SK-N-SH (cell line): ENCODE data around the gene MALL. TPM values are rescaled to one million over a fixed set of nuclear protein-coding genes. Genes with fewer than 3 reads are reported as not detected.

Source experiments
- CTCF ChIA-PET: fragments of 300-600, 350-600 bp; formaldehyde crosslinking; extraction: SDS; loops from one replicate; lab custom pipeline; 2021; lab: Yijun Ruan, JAX
- POLR2A ChIA-PET: fragments of 350-600 bp; sonication (Branson Sonifier 250); formaldehyde crosslinking; extraction: SDS; loops from one replicate; lab custom pipeline; 2020; ENCODE audit warnings: antibody characterized with exemption, inconsistent platforms; lab: Yijun Ruan, JAX
- DNase-seq: peaks from one replicate; pipeline ENCODE4 v3.0.0; 2012
- H2AFZ ChIP-seq: fragments of 200-600 bp; sonication (generic); 2 replicates; pipeline ENCODE4 v1.8.1; 2016; ENCODE audit warnings: antibody characterized with exemption, mild to moderate bottlenecking, low read depth
- H3F3A ChIP-seq: fragments of 200-600 bp; sonication (generic); replicated peaks from 2 replicates; pipeline ENCODE3; 2016; ENCODE audit warnings: antibody characterized with exemption, mild to moderate bottlenecking; ENCODE audit not compliant: insufficient read depth
- H3K27ac ChIP-seq, 2 experiments: fragments of 200-500 bp in 1 of 2; fragments of 200-600 bp in 1 of 2; sonication (Bioruptor generic) in 1 of 2; sonication (generic), shearing (Covaris generic) in 1 of 2; 2 replicates each; pipeline versions ENCODE4 v1.5.1 to v1.6.1; 2014 to 2016; ENCODE audit warnings: low read depth in 2 of 2, inconsistent platforms in 1 of 2, low read length in 1 of 2, mild to moderate bottlenecking in 1 of 2, mixed read lengths in 1 of 2
- H3K27me3 ChIP-seq: fragments of 200-600 bp; sonication (generic), shearing (Covaris generic); 2 replicates; pipeline ENCODE4 v1.6.1; 2016; ENCODE audit warnings: mixed run types; ENCODE audit not compliant: insufficient read depth
- H3K36me3 ChIP-seq, 2 experiments: fragments of 200-500 bp in 1 of 2; fragments of 200-600 bp in 1 of 2; sonication (Bioruptor generic) in 1 of 2; sonication (generic) in 1 of 2; replicated peaks in 1 of 2; 2 replicates each; pipeline versions ENCODE3 to v1.5.1; 2014 to 2016; ENCODE audit warnings: low read length in 1 of 2, mild to moderate bottlenecking in 1 of 2; ENCODE audit not compliant: insufficient read depth in 2 of 2, control insufficient read depth in 1 of 2
- H3K4me1 ChIP-seq, 2 experiments: fragments of 200-500 bp in 1 of 2; fragments of 200-600 bp in 1 of 2; sonication (Bioruptor generic) in 1 of 2; sonication (generic), shearing (Covaris generic) in 1 of 2; 2 replicates each; pipeline versions ENCODE4 v1.5.1 to v1.6.1; 2014 to 2016; ENCODE audit warnings: low read depth in 1 of 2, low read length in 1 of 2, mixed run types in 1 of 2; ENCODE audit not compliant: insufficient read depth in 2 of 2, control insufficient read depth in 1 of 2
- H3K4me2 ChIP-seq: fragments of 200-600 bp; sonication (generic), shearing (Covaris generic); 2 replicates; pipeline ENCODE4 v1.6.1; 2017; ENCODE audit warnings: mixed run types
- H3K4me3 ChIP-seq, 2 experiments: fragments of 200-500 bp in 1 of 2; fragments of 200-600 bp in 1 of 2; sonication (Bioruptor generic) in 1 of 2; sonication (generic), shearing (Covaris generic) in 1 of 2; 2 replicates each; pipeline versions ENCODE4 v1.5.1 to v1.8.1; 2014 to 2016; ENCODE audit warnings: low read depth in 2 of 2, inconsistent platforms in 1 of 2, low read length in 1 of 2, mild to moderate bottlenecking in 1 of 2, mixed read lengths in 1 of 2, moderate library complexity in 1 of 2
- H3K79me2 ChIP-seq: fragments of 200-600 bp; sonication (generic); 2 replicates; pipeline ENCODE4 v1.8.1; 2017; ENCODE audit warnings: mild to moderate bottlenecking; ENCODE audit not compliant: insufficient read depth
- H3K9ac ChIP-seq: fragments of 200-600 bp; sonication (generic); 2 replicates; pipeline ENCODE4 v1.6.1; 2017; ENCODE audit warnings: mixed run types
- H3K9me2 ChIP-seq: fragments of 200-600 bp; sonication (generic); 2 replicates; pipeline ENCODE4 v1.6.1; 2017; ENCODE audit warnings: mixed run types
- H3K9me3 ChIP-seq: fragments of 200-600 bp; sonication (generic); 2 replicates; pipeline ENCODE4 v1.6.1; 2017; ENCODE audit warnings: mixed run types, mild to moderate bottlenecking, moderate library complexity
- H4K20me1 ChIP-seq: fragments of 200-600 bp; sonication (generic); 2 replicates; pipeline ENCODE4 v1.6.1; 2017; ENCODE audit warnings: mild to moderate bottlenecking, mixed run types; ENCODE audit not compliant: insufficient read depth
- FOSL2 ChIP-seq: IDR thresholded peaks from 2 replicates; pipeline ENCODE4 v1.4.0; 2012; ENCODE audit warnings: low read depth, mild to moderate bottlenecking, moderate library complexity, borderline replicate concordance
- FOXJ3 ChIP-seq: sonication (generic); formaldehyde crosslinking; IDR thresholded peaks from 2 replicates; pipeline ENCODE4 v1.5.1; 2020; ENCODE audit warnings: mild to moderate bottlenecking, missing genetic modification reagents
- GATA2 ChIP-seq: sonication (generic); formaldehyde crosslinking; IDR thresholded peaks from 2 replicates; pipeline ENCODE4 v1.5.0; 2020; ENCODE audit warnings: mild to moderate bottlenecking, missing genetic modification reagents
- SMC3 ChIP-seq: IDR thresholded peaks from 2 replicates; pipeline ENCODE4 v1.6.1; 2012; ENCODE audit warnings: low read depth, low read length, improper control_type of control experiment
- YY1 ChIP-seq: IDR thresholded peaks from 2 replicates; pipeline ENCODE4 v1.4.0; 2012; ENCODE audit warnings: low read depth, mild to moderate bottlenecking
- WGBS: methylation state at CpG from one replicate; pipeline ENCODE4 v1.1.6; 2017; ENCODE audit warnings: low lambda C conversion rate; 5-methylcytosine and 5-hydroxymethylcytosine counted together
- polyA plus RNA-seq, 3 experiments: library from polyadenylated mRNA; depleted of rRNA; stranded (reverse); fragments of >200 nt; gene quantifications; 2 replicates each; pipeline ENCODE4 v1.2.3, GENCODE V29; 2012
- TF ChIP-seq, protein P1 (sequence below): IDR thresholded peaks from 2 replicates; pipeline ENCODE4 v1.4.0; 2012; ENCODE audit warnings: low read depth, borderline replicate concordance

MALL gene
- polyA plus RNA-seq, 1 of the 3 experiments (the other 2 are of a cell fraction): 5.2 TPM

DNA sequence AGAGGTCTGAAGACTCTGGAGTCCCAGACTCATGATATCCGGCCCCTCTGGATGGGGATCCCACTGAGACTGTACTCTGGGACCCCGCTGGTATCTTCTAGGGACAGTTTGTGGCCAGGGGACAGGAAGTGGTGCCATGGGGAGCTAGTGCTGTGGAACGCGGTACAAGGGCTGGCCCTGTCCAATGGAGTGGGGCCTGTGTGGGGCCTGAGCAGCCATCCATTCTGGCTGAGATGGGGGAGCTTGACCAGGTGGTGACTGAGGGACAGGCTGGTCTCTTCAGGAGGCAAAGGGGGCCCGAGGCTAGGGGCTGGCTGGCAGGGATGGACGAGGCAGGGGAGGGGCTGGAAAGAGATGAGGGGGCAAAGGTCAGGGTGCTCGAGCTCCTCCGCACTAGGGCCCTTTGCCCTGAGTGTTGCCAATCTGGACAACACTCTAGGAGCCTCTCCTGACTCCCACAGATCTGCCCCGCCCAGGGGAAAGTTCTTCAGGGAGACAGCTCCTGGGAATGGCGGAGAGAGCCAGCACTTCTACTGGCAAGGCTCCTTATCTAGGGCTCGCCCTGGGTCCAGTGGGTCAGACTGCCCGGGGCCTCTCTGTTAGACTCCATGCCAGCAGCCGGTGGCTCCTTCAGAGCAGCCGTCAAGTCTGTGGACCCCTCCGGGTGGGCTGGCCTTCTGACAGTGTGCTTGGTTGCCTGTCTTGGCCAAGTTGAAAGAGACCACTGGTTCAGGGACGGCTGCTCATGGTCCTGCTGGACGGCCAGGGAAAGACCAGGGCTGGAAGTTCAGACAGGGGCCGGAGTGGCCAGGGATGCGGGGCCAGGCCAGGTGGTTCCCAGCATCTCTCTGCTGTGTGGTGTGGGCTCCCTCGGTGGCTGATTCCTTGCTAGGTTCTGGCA, 12.3 kb downstream of the MALL start:
- H3K36me3 ChIP-seq: no peaks in the 10 kb centered on the region
- no peak for DNase-seq
- H3K79me2 ChIP-seq: no peaks in the 10 kb centered on the region; the same call in 1 of the 2 replicates
- H2AFZ ChIP-seq: no peak overlapping the region
- H3F3A ChIP-seq: peaks cover 53% of the 10 kb centered on the region
- peak overlapping the region; percentile 76; the same call in 1 of the 2 replicates for H3K9ac ChIP-seq
- POLR2A ChIA-PET: no interaction called here
- WGBS: 94% methylated on average over 12 of the region's 20 CpGs
- no peak for TF ChIP-seq GATA2 (CRISPR knock-in tag)
- TF ChIP-seq, protein P1, sequence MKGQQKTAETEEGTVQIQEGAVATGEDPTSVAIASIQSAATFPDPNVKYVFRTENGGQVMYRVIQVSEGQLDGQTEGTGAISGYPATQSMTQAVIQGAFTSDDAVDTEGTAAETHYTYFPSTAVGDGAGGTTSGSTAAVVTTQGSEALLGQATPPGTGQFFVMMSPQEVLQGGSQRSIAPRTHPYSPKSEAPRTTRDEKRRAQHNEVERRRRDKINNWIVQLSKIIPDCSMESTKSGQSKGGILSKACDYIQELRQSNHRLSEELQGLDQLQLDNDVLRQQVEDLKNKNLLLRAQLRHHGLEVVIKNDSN: no peak
- TF ChIP-seq SMC3: no peak
- no peak for TF ChIP-seq FOXJ3 (CRISPR knock-in tag)
- TF ChIP-seq, all 33 proteins: peak for 0
- Histone ChIP-seq H3K9me3 (no peaks in the 10 kb centered on the region), H3K27me3 (no peaks in the 10 kb centered on the region), H3K27ac (peak overlapping the region in 1 of 2 experiments; percentile 100; a peak in 2 of 4 replicates), H3K4me3 (no peak overlapping the region), H3K4me2 (peak overlapping the region; percentile 69; the same call in 1 of the 2 replicates), H3K9me2 (no peaks in the 10 kb centered on the region), H4K20me1 (no peaks in the 10 kb centered on the region), H3K4me1 (peaks cover 17 to 44% of the 10 kb centered on the region in 2 experiments; a peak in 3 of 4 replicates)
- CTCF ChIA-PET: no interaction called here

DNA sequence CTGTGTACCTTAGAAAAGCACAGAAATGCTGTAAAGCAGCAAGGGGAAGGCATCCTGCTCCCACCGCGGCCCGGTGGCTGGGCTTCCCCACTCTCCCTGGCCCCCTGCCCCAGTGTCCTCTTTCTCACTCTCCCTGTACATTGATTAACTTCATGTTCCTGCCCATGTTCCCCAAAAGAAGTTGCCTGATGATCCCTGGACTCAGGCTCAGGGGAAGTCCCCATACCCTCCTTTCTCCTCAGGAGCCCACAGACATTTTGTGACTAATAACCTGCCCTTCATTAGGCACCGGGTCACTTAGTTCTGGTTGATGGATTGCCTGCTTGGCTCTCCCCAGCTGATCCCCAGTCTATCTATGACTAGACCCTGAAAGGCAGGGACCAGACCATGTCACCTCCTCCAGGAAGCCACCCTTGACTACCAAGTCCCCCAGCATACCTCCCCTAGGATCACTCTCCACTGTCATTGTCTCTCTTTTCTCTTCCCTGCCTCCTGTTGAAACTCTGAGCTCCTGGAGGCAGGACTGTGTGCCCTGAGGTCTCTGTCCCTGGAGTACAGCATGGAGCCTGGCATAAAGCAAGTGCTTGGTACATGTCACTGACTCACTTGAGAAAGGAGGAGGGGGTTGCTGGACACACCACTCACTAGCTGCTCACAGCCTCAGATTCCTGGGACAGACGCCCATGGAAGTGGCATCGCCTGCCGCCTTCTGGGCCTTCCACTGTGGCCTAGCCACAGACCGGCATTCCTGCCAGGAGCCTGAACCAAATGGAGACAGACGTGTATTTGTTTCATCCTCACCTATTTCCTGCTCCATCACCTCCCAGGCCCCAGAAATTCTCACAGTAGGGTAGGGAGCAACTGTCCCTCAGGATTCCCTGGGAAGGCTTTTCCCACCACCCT, 13.5 kb downstream of the MALL start:
- ChIA-PET POLR2A (no interaction called here), CTCF (no interaction called here)
- Histone ChIP-seq H2AFZ (0 out of 2 replicates have a peak overlapping the region, but pooled peaks have one; percentile 31), H3K36me3 (no peaks in the 10 kb centered on the region), H4K20me1 (no peaks in the 10 kb centered on the region), H3K9me3 (no peaks in the 10 kb centered on the region), H3K27ac (peak overlapping the region; percentile 96 to 100), H3K27me3 (no peaks in the 10 kb centered on the region), H3K79me2 (no peaks in the 10 kb centered on the region), H3K4me2 (peak overlapping the region; percentile 69), H3K9ac (peak overlapping the region; percentile 76), H3F3A (peaks cover 53% of the 10 kb centered on the region), H3K4me1 (peaks cover 17 to 44% of the 10 kb centered on the region in 2 experiments; a peak in 3 of 4 replicates), H3K9me2 (no peaks in the 10 kb centered on the region), H3K4me3 (peak overlapping the region; percentile 10 to 33; a peak in 1 of 4 replicates)
- peak; percentile 34 for DNase-seq
- WGBS: 18% methylated on average over 6 of the region's 9 CpGs
- peak; percentile 8; the same call in 1 of the 2 replicates for TF ChIP-seq FOSL2
- no peak for TF ChIP-seq YY1
